Endodermal cell (in vitro differentiated cells): ENCODE measurements around the gene RPS6KB2. TPM values are rescaled to one million over a fixed set of nuclear protein-coding genes. Genes with fewer than 3 reads are reported as not detected.

Experiments
- DNase-seq: peaks from one replicate; pipeline ENCODE4 v3.0.0-alpha.2; 2017
- H3K27ac ChIP-seq: 2 replicates; pipeline ENCODE4 v1.5.1; 2013; ENCODE audit warnings: mild to moderate bottlenecking, low read depth, low read length, moderate library complexity
- H3K27me3 ChIP-seq: 2 replicates; pipeline ENCODE4 v1.6.1; 2013; ENCODE audit warnings: mild to moderate bottlenecking, low read length, moderate library complexity; ENCODE audit not compliant: insufficient read depth, control insufficient read depth, poor library complexity, severe bottlenecking
- H3K36me3 ChIP-seq: 2 replicates; pipeline ENCODE4 v1.7.0; 2013; ENCODE audit warnings: mild to moderate bottlenecking, low read length, moderate library complexity; ENCODE audit not compliant: control insufficient read depth, insufficient read depth
- H3K4me1 ChIP-seq: one replicate; pipeline ENCODE4 v1.7.0; 2013; ENCODE audit warnings: low read length; ENCODE audit not compliant: control insufficient read depth, insufficient read depth
- H3K4me3 ChIP-seq: 2 replicates; pipeline ENCODE4 v1.5.1; 2013; ENCODE audit warnings: mild to moderate bottlenecking, low read length, moderate library complexity
- H3K9ac ChIP-seq: 2 replicates; pipeline ENCODE4 v1.6.1; 2013; ENCODE audit warnings: mild to moderate bottlenecking, low read length, moderate library complexity; ENCODE audit not compliant: poor library complexity, severe bottlenecking; ENCODE audit errors: extremely low read depth
- H3K9me3 ChIP-seq: 2 replicates; pipeline ENCODE4 v1.6.1; 2013; ENCODE audit warnings: mild to moderate bottlenecking, low read length, moderate library complexity; ENCODE audit not compliant: control insufficient read depth
- H3K27ac Mint-ChIP-seq: 2 replicates; pipeline ENCODE4 v1.8.0; 2020; ENCODE audit warnings: mixed read lengths
- H3K27me3 Mint-ChIP-seq: 2 replicates; pipeline ENCODE4 v1.8.0; 2021; ENCODE audit warnings: mild to moderate bottlenecking, mixed read lengths; ENCODE audit not compliant: insufficient read depth
- H3K36me3 Mint-ChIP-seq: 2 replicates; pipeline ENCODE4 v1.8.0; 2020; ENCODE audit warnings: low read depth, mixed read lengths
- H3K4me1 Mint-ChIP-seq: 2 replicates; pipeline ENCODE4 v1.8.0; 2020; ENCODE audit warnings: mixed read lengths
- H3K4me3 Mint-ChIP-seq: 2 replicates; pipeline ENCODE4 v1.8.0; 2020; ENCODE audit warnings: mild to moderate bottlenecking, moderate library complexity, mixed read lengths
- H3K9me3 Mint-ChIP-seq: 2 replicates; pipeline ENCODE4 v1.8.0; 2020; ENCODE audit warnings: mild to moderate bottlenecking, mixed read lengths
- CTCF ChIP-seq: fragments of 200-600 bp; sonication (generic); conservative IDR thresholded peaks from 2 replicates; pipeline ENCODE4 v1.5.0; 2021; ENCODE audit warnings: antibody characterized with exemption, mild to moderate bottlenecking
- WGBS, 2 experiments: methylation state at CpG; one replicate each; pipeline versions ENCODE4 v1.1.5 to v1.1.7; 2013; ENCODE audit warnings: missing lambda C conversion rate in 2 of 2, mixed read lengths in 1 of 2; ENCODE audit not compliant: insufficient coverage in 1 of 2, insufficient read length in 1 of 2; 5-methylcytosine and 5-hydroxymethylcytosine counted together
- total RNA-seq, 2 donors: library from RNA; stranded (reverse); fragmentation: NEBNext Ultra II Directional in 1 of 2; extraction: Animal tissue kit (Norgen Biotek cat#: 25700) in 1 of 2; gene quantifications; 2 replicates in 1 of 2; 3 replicates in 1 of 2; pipeline ENCODE4 v1.2.1, GENCODE V29; 2021

RPS6KB2 gene
- total RNA-seq, 2 donors from 2014 or later: 47.0 to 51.8 TPM

- no peaks in the 10 kb centered on the region for H3K4me1 ChIP-seq
- H3K4me3 Mint-ChIP-seq: no peak overlapping the region
- DNase-seq: no peak
- no peaks in the 10 kb centered on the region for H3K9me3 Mint-ChIP-seq
- peaks cover 3% of the 10 kb centered on the region for H3K4me1 Mint-ChIP-seq
- WGBS, 2 experiments: 93% methylated on average over 9 to 26 of the region's 26 CpGs
- no peaks in the 10 kb centered on the region for H3K9me3 ChIP-seq
- H3K27ac Mint-ChIP-seq: peak overlapping the region; percentile 64
- H3K27me3 Mint-ChIP-seq: no peaks in the 10 kb centered on the region
- H3K27me3 ChIP-seq: no peaks in the 10 kb centered on the region
- no peak for TF ChIP-seq CTCF
- peaks cover 36% of the 10 kb centered on the region for H3K36me3 Mint-ChIP-seq
- H3K36me3 ChIP-seq: peaks cover 46% of the 10 kb centered on the region
- no peak overlapping the region for H3K4me3 ChIP-seq
- no peak overlapping the region for H3K9ac ChIP-seq
- H3K27ac ChIP-seq: no peak overlapping the region
Observed at GRCh38 chr11:67435031-67435726, 6.9 kb downstream of the RPS6KB2 start.

GRCh38 chr11:67435727-67436458 lies 7.6 kb downstream of the RPS6KB2 start:
- WGBS, 2 experiments: 89 to 93% methylated on average over 27 to 38 of the region's 38 CpGs
- H3K4me3 ChIP-seq: no peak overlapping the region
- no peaks in the 10 kb centered on the region for H3K27me3 ChIP-seq
- DNase-seq: no peak
- Mint-ChIP-seq H3K27ac (peak overlapping the region; percentile 64), H3K36me3 (peaks cover 36% of the 10 kb centered on the region), H3K27me3 (no peaks in the 10 kb centered on the region), H3K9me3 (no peaks in the 10 kb centered on the region), H3K4me3 (no peak overlapping the region), H3K4me1 (peaks cover 3% of the 10 kb centered on the region)
- H3K9me3 ChIP-seq: no peaks in the 10 kb centered on the region
- H3K36me3 ChIP-seq: peaks cover 46% of the 10 kb centered on the region
- no peak for TF ChIP-seq CTCF
- H3K27ac ChIP-seq: no peak overlapping the region
- no peak overlapping the region for H3K9ac ChIP-seq
- H3K4me1 ChIP-seq: no peaks in the 10 kb centered on the region

- Mint-ChIP-seq H3K27ac (peak overlapping the region; percentile 77), H3K36me3 (peaks cover 39% of the 10 kb centered on the region), H3K4me1 (peaks cover 3% of the 10 kb centered on the region), H3K27me3 (no peaks in the 10 kb centered on the region), H3K9me3 (no peaks in the 10 kb centered on the region), H3K4me3 (no peak overlapping the region)
- Histone ChIP-seq H3K9ac (no peak overlapping the region), H3K9me3 (no peaks in the 10 kb centered on the region), H3K36me3 (peaks cover 45% of the 10 kb centered on the region), H3K4me3 (no peak overlapping the region), H3K27ac (no peak overlapping the region), H3K27me3 (no peaks in the 10 kb centered on the region), H3K4me1 (no peaks in the 10 kb centered on the region)
- DNase-seq: peak; percentile 81
- WGBS, 2 experiments: 66 to 70% methylated on average over 3 to 6 of the region's 6 CpGs
- TF ChIP-seq CTCF: no peak
Observed at GRCh38 chr11:67436459-67437081, 8.3 kb downstream of the RPS6KB2 start.
